Amniotic epithelial cell (primary cell): Measurements from ENCODE around the gene NCKAP5.

Experiments
- DNase-seq: peaks from one replicate; pipeline ENCODE4 v3.0.0-alpha.2; 2010; ENCODE audit warnings: low read depth

Gene NCKAP5

GRCh38 chr2:133421516-133422324, 146.5 kb downstream of the NCKAP5 start:
- peak; percentile 72 for DNase-seq

GRCh38 chr2:133420788-133421187, 147.5 kb downstream of the NCKAP5 start:
- no peak for DNase-seq

- peak; percentile 86 for DNase-seq
Measured at GRCh38 chr2:133418671-133419070, 149.6 kb downstream of the NCKAP5 start.

- DNase-seq: peak; percentile 49
Measured at GRCh38 chr2:133418021-133418420, 150.2 kb downstream of the NCKAP5 start.

GRCh38 chr2:133417415-133417814, 150.8 kb downstream of the NCKAP5 start:
- DNase-seq: no peak

GRCh38 chr2:133416736-133417135, 151.5 kb downstream of the NCKAP5 start:
- DNase-seq: no peak

- DNase-seq: no peak
Measured at GRCh38 chr2:133416146-133416545, 152.1 kb downstream of the NCKAP5 start.

- no peak for DNase-seq
Measured at GRCh38 chr2:133415210-133415876, 152.9 kb downstream of the NCKAP5 start.

- DNase-seq: peak; percentile 53
Measured at GRCh38 chr2:133414486-133415209, 153.6 kb downstream of the NCKAP5 start.

- DNase-seq: no peak
Measured at GRCh38 chr2:133413863-133414262, 154.4 kb downstream of the NCKAP5 start.

- DNase-seq: peak; percentile 21
Measured at GRCh38 chr2:133412694-133413093, 155.6 kb downstream of the NCKAP5 start.

- no peak for DNase-seq
Measured at GRCh38 chr2:133411857-133412256, 156.4 kb downstream of the NCKAP5 start.

GRCh38 chr2:133411101-133411500, 157.2 kb downstream of the NCKAP5 start:
- no peak for DNase-seq

GRCh38 chr2:133409581-133410285, 158.5 kb downstream of the NCKAP5 start:
- DNase-seq: no peak

GRCh38 chr2:133408671-133409070, 159.6 kb downstream of the NCKAP5 start:
- DNase-seq: no peak

- DNase-seq: no peak
Measured at GRCh38 chr2:133407341-133407740, 160.9 kb downstream of the NCKAP5 start.

- no peak for DNase-seq
Measured at GRCh38 chr2:133405252-133405651, 163.0 kb downstream of the NCKAP5 start.

GRCh38 chr2:133400411-133400810, 167.9 kb downstream of the NCKAP5 start:
- DNase-seq: no peak

GRCh38 chr2:133393895-133394294, 174.4 kb downstream of the NCKAP5 start:
- DNase-seq: no peak

- peak; percentile 59 for DNase-seq
Measured at GRCh38 chr2:133390156-133390555, 178.1 kb downstream of the NCKAP5 start.

GRCh38 chr2:133389569-133389968, 178.7 kb downstream of the NCKAP5 start:
- no peak for DNase-seq

- DNase-seq: no peak
Measured at GRCh38 chr2:133382566-133382965, 185.7 kb downstream of the NCKAP5 start.
